HCT116 (cell line): ENCODE results near the gene AP5Z1. TPM values are rescaled to one million over a fixed set of nuclear protein-coding genes. Genes with fewer than 3 reads are reported as not detected.

Experiments
- ATAC-seq: fragments of 200-7000 bp; cut with Tn5 transposase; 2 replicates; pipeline ENCODE4 v1.9.1; 2020; ENCODE audit warnings: mild to moderate bottlenecking, moderate library complexity
- BruUV-seq: library from RNA; stranded (reverse); fragments of 400-500 nt; replicated peaks from 2 replicates; lab custom pipeline; 2021; lab: Mats Ljungman, UMichigan
- CTCF ChIA-PET: fragments of 300-600 bp; sonication (Branson Sonifier 250); formaldehyde crosslinking; loops from one replicate; lab custom pipeline; 2021; ENCODE audit warnings: antibody characterized with exemption; lab: Charles Lee
- POLR2A ChIA-PET: fragments of 300-600, 350-600 bp; sonication (Branson Sonifier 250); formaldehyde crosslinking; loops from one replicate; lab custom pipeline; 2021; ENCODE audit warnings: antibody characterized with exemption; lab: Charles Lee
- RAD21 ChIA-PET, 2 experiments: fragments of 300-600 bp; sonication (Branson Sonifier 250); formaldehyde crosslinking; loops; one replicate each; lab custom pipeline; 2023; ENCODE audit warnings: low total read pairs in 2 of 2; ENCODE audit not compliant: uncharacterized antibody in 2 of 2, unreplicated experiment in 2 of 2, low non-redundant PET in 1 of 2; lab: Charles Lee
- DNase-seq: peaks from one replicate; pipeline ENCODE4 v3.0.0-alpha.2; 2010; ENCODE audit warnings: low read depth, low spot score
- H2AFZ ChIP-seq: fragments of 200-600 bp; shearing (Covaris generic), sonication (generic); 2 replicates; pipeline ENCODE4 v1.6.1; 2017; ENCODE audit warnings: low read depth, mixed run types, mixed read lengths, antibody characterized with exemption, low read length; ENCODE audit not compliant: poor library complexity, severe bottlenecking
- H3K27ac ChIP-seq: 2 replicates; pipeline ENCODE4 v1.5.1; 2012; ENCODE audit warnings: low read depth, low read length
- H3K27me3 ChIP-seq: fragments of 200-600 bp; sonication (generic); 2 replicates; pipeline ENCODE4 v1.6.1; 2016; ENCODE audit warnings: mixed run types, low read length, mixed read lengths; ENCODE audit not compliant: insufficient read depth
- H3K36me3 ChIP-seq, 2 experiments: fragments of 200-500 bp in 1 of 2; fragments of 200-600 bp in 1 of 2; sonication (Bioruptor generic) in 1 of 2; sonication (generic) in 1 of 2; 2 replicates each; pipeline versions ENCODE4 v1.5.1 to v1.6.1; 2014 to 2016; ENCODE audit warnings: low read length in 2 of 2, inconsistent platforms in 1 of 2, mixed read lengths in 1 of 2, mixed run types in 1 of 2; ENCODE audit not compliant: insufficient read depth in 2 of 2, control insufficient read depth in 1 of 2
- H3K4me1 ChIP-seq, 2 experiments: fragments of 200-600 bp in 1 of 2; sonication (generic) in 1 of 2; 2 replicates each; pipeline versions ENCODE4 v1.5.1 to v1.6.1; 2012 to 2017; ENCODE audit warnings: low read length in 2 of 2, inconsistent platforms in 1 of 2, mild to moderate bottlenecking in 1 of 2, mixed read lengths in 1 of 2, mixed run types in 1 of 2, moderate library complexity in 1 of 2; ENCODE audit not compliant: insufficient read depth in 2 of 2, control insufficient read depth in 1 of 2
- H3K4me2 ChIP-seq: fragments of 200-600 bp; sonication (generic); 2 replicates; pipeline ENCODE4 v1.6.1; 2017; ENCODE audit warnings: mixed run types, low read length, mixed read lengths
- H3K4me3 ChIP-seq, 2 experiments: fragments of 200-600 bp in 1 of 2; sonication (generic) in 1 of 2; replicated peaks in 1 of 2; 2 replicates each; pipeline ENCODE4 v1.5.1; 2011 to 2016; ENCODE audit warnings: low read length in 2 of 2, control low read depth in 1 of 2, low read depth in 1 of 2, mild to moderate bottlenecking in 1 of 2, mixed read lengths in 1 of 2, mixed run types in 1 of 2
- H3K79me2 ChIP-seq: fragments of 200-600 bp; sonication (generic); 2 replicates; pipeline ENCODE4 v1.6.1; 2017; ENCODE audit warnings: mild to moderate bottlenecking, mixed run types, low read length, moderate library complexity, mixed read lengths; ENCODE audit not compliant: insufficient read depth
- H3K9ac ChIP-seq: fragments of 200-600 bp; sonication (generic); 2 replicates; pipeline ENCODE4 v1.6.1; 2016; ENCODE audit warnings: low read length, mixed read lengths
- H3K9me2 ChIP-seq: fragments of 200-600 bp; sonication (generic), shearing (Covaris generic); 2 replicates; pipeline ENCODE4 v1.6.1; 2017; ENCODE audit warnings: mixed run types, mild to moderate bottlenecking, moderate library complexity; ENCODE audit not compliant: insufficient read depth
- H3K9me3 ChIP-seq, 2 experiments: fragments of 200-500 bp in 1 of 2; fragments of 200-600 bp in 1 of 2; sonication (Bioruptor generic) in 1 of 2; sonication (generic) in 1 of 2; 2 replicates each; pipeline ENCODE4 v1.6.1; 2014 to 2017; ENCODE audit warnings: low read length in 2 of 2, mixed read lengths in 2 of 2, inconsistent platforms in 1 of 2, low read depth in 1 of 2, mild to moderate bottlenecking in 1 of 2, mixed run types in 1 of 2, moderate library complexity in 1 of 2; ENCODE audit not compliant: control insufficient read depth in 1 of 2, insufficient read depth in 1 of 2
- H4K20me1 ChIP-seq: fragments of 200-600 bp; sonication (generic), shearing (Covaris generic); 2 replicates; pipeline ENCODE4 v1.6.1; 2017; ENCODE audit warnings: mixed run types, mild to moderate bottlenecking, moderate library complexity; ENCODE audit not compliant: insufficient read depth
- CBX3 ChIP-seq: IDR thresholded peaks from 2 replicates; pipeline ENCODE4 v1.6.1; 2012; ENCODE audit warnings: low read depth
- CEBPB ChIP-seq: IDR thresholded peaks from 2 replicates; pipeline ENCODE4 v1.6.1; 2012; ENCODE audit warnings: low read depth
- CTCF ChIP-seq, 3 experiments: fragments of 200-600 bp in 1 of 3; sonication (generic) in 1 of 3; IDR thresholded peaks in 2 of 3; conservative IDR thresholded peaks in 1 of 3; 2 replicates each; pipeline ENCODE4 v1.5.1; 2012 to 2017; ENCODE audit warnings: low read depth in 2 of 3, low read length in 2 of 3, antibody characterized with exemption in 1 of 3, borderline replicate concordance in 1 of 3, control low read depth in 1 of 3, mild to moderate bottlenecking in 1 of 3, mixed read lengths in 1 of 3, mixed run types in 1 of 3, moderate library complexity in 1 of 3; ENCODE audit not compliant: insufficient read depth in 1 of 3
- ELF1 ChIP-seq: IDR thresholded peaks from 2 replicates; pipeline ENCODE4 v1.6.1; 2012; ENCODE audit warnings: low read depth, borderline replicate concordance
- EZH2 ChIP-seq: fragments of 200-600 bp; sonication (generic); IDR thresholded peaks from 2 replicates; pipeline ENCODE4 v1.6.1; 2017; ENCODE audit warnings: antibody characterized with exemption, mixed run types
- JUND ChIP-seq: IDR thresholded peaks from 2 replicates; pipeline ENCODE4 v1.6.1; 2012
- MAX ChIP-seq: IDR thresholded peaks from 2 replicates; pipeline ENCODE4 v1.6.1; 2012
- POLR2A ChIP-seq: IDR thresholded peaks from 2 replicates; pipeline ENCODE4 v1.7.0; 2011; ENCODE audit warnings: borderline replicate concordance; ENCODE audit not compliant: insufficient read depth, insufficient read length; ENCODE audit errors: extremely low read depth
- POLR2AphosphoS5 ChIP-seq: IDR thresholded peaks from 2 replicates; pipeline ENCODE4 v1.6.1; 2011; ENCODE audit warnings: mild to moderate bottlenecking, low read depth, low read length, moderate library complexity
- SIN3A ChIP-seq: IDR thresholded peaks from 2 replicates; pipeline ENCODE4 v1.6.1; 2012; ENCODE audit warnings: low read depth
- SP1 ChIP-seq: IDR thresholded peaks from 2 replicates; pipeline ENCODE4 v1.6.1; 2012; ENCODE audit warnings: low read depth
- TCF7L2 ChIP-seq: IDR thresholded peaks from 2 replicates; pipeline ENCODE4 v1.7.0; 2011; ENCODE audit warnings: borderline replicate concordance, inconsistent platforms; ENCODE audit not compliant: insufficient read depth, insufficient read length; ENCODE audit errors: extremely low read depth
- ZBTB33 ChIP-seq: IDR thresholded peaks from 2 replicates; pipeline ENCODE4 v1.6.1; 2011; ENCODE audit warnings: mild to moderate bottlenecking, low read length, moderate library complexity; ENCODE audit not compliant: insufficient replicate concordance; ENCODE audit errors: extremely low read depth
- ZFX ChIP-seq: fragments of 450-650 bp; IDR thresholded peaks from 2 replicates; pipeline ENCODE4 v1.6.1; 2017
- ZNF274 ChIP-seq: fragments of 200-500 bp; sonication (Bioruptor generic); IDR thresholded peaks from 2 replicates; pipeline ENCODE4 v1.6.1; 2014; ENCODE audit warnings: mild to moderate bottlenecking, low read depth, low read length, inconsistent platforms
- intact Hi-C: fragments of 100-400 bp; cut with micrococcal nuclease; formaldehyde crosslinking; loops from 2 replicates; pipeline ENCODE4 v1.10.0; 2022
- total RNA-seq: library from RNA; stranded (reverse); gene quantifications from one replicate; pipeline ENCODE4 v1.2.1, GENCODE V29; 2021; ENCODE audit not compliant: unreplicated experiment
- TF ChIP-seq, protein P1 (sequence below): IDR thresholded peaks from 2 replicates; pipeline ENCODE4 v1.6.1; 2012; ENCODE audit warnings: low read depth

AP5Z1 gene
- total RNA-seq, 1 experiment from 2014 or later = 23.2 TPM

DNA sequence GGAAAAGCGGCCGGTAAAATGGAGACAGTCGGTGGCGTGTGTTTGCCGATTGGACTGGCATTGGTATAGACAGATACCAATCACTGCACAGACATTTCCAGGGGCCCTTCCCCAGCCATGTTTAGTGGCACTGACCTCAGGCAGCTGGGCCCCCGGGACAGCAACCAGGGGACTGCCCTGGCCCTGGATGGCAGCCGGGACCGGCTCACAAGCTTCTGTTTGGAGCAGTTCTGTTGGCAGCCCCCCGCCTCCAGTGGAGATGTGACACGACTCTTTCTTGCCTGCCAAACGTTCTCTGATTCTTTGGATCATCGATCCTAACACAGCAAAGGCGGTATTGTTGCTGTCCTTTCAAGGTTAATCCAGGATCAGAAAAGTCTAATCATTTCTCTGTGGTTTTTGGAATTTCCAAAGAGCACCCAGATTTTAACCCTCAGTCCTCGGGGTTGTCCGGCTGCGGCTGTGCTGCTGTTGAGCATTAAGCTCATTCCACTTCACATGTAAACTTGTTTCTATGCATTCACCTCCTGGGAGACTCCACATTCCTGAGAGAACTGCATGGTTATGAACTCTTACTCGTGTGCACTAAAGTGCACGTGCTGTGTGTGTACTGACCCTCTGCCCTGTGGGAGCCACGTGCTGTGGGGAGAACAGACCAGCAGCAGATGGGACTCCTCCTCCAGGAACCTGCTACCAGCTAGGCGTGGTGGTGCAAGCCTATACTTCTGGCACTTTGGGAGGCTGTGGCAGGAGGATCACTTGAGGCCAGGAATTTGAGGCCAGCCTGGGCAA, 47.3 kb upstream of the AP5Z1 start:
- H4K20me1 ChIP-seq = 0 out of 2 replicates have a peak, but pooled peaks cover 2% of the 10 kb centered on the region
- no peak overlapping the region for H3K27ac ChIP-seq
- no peaks in the 10 kb centered on the region for H3K9me3 ChIP-seq
- H3K36me3 ChIP-seq = peaks cover 0 to 5% of the 10 kb centered on the region in 2 experiments; a peak in 1 of 4 replicates
- H3K4me3 ChIP-seq = no peak overlapping the region
- RAD21 ChIA-PET = no interaction called here
- no peaks in the 10 kb centered on the region for H3K27me3 ChIP-seq
- POLR2A ChIA-PET = no interaction called here
- H3K9me2 ChIP-seq = no peaks in the 10 kb centered on the region
- DNase-seq (no peak), ATAC-seq (no peak)
- CTCF ChIA-PET = no interaction called here
- intact Hi-C loops = no loop called here
- H3K9ac ChIP-seq = no peak overlapping the region
- no peak overlapping the region for H2AFZ ChIP-seq
- H3K4me2 ChIP-seq = no peak overlapping the region
- H3K4me1 ChIP-seq = no peaks in the 10 kb centered on the region
- no TSS peak for BruUV-seq
- TF ChIP-seq POLR2AphosphoS5 (no peak), ZNF274 (no peak), SIN3A (no peak), ZFX (no peak), TCF7L2 (no peak), MAX (no peak), ZBTB33 (no peak), SP1 (no peak), JUND (no peak), CEBPB (no peak), POLR2A (no peak), EZH2 (no peak), ELF1 (no peak), CBX3 (no peak), CTCF (IDR thresholded peaks at IDR 0.05 in 2 of 3, conservative IDR thresholded peaks at IDR 0.05 in 1 of 3; ENCODE audit: borderline replicate concordance in 1 of 3, insufficient read depth in 1 of 3, low read depth in 2 of 3, low read length in 2 of 3) (no peak)
- TF ChIP-seq, protein P1, sequence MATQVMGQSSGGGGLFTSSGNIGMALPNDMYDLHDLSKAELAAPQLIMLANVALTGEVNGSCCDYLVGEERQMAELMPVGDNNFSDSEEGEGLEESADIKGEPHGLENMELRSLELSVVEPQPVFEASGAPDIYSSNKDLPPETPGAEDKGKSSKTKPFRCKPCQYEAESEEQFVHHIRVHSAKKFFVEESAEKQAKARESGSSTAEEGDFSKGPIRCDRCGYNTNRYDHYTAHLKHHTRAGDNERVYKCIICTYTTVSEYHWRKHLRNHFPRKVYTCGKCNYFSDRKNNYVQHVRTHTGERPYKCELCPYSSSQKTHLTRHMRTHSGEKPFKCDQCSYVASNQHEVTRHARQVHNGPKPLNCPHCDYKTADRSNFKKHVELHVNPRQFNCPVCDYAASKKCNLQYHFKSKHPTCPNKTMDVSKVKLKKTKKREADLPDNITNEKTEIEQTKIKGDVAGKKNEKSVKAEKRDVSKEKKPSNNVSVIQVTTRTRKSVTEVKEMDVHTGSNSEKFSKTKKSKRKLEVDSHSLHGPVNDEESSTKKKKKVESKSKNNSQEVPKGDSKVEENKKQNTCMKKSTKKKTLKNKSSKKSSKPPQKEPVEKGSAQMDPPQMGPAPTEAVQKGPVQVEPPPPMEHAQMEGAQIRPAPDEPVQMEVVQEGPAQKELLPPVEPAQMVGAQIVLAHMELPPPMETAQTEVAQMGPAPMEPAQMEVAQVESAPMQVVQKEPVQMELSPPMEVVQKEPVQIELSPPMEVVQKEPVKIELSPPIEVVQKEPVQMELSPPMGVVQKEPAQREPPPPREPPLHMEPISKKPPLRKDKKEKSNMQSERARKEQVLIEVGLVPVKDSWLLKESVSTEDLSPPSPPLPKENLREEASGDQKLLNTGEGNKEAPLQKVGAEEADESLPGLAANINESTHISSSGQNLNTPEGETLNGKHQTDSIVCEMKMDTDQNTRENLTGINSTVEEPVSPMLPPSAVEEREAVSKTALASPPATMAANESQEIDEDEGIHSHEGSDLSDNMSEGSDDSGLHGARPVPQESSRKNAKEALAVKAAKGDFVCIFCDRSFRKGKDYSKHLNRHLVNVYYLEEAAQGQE = no peak
- TF ChIP-seq, all 23 proteins: peak for 0
- peaks cover 93% of the 10 kb centered on the region for H3K79me2 ChIP-seq
